UCSD-AML1 (cell line): ENCODE measurements around the gene HPGDS.
"Not testable (repeated sequence)": the region's sequence is repeated elsewhere in the genome, so short reads cannot be mapped to it uniquely, and the experiment has no call there.

Experiments
- DNase-seq: peaks from one replicate; lab custom pipeline; 2025; ENCODE audit not compliant: unreplicated experiment; lab: John Stamatoyannopoulos, UW

The HPGDS gene

GRCh38 chr4:94342694-94343093 is at the start of gene HPGDS:
TSS of gene HPGDS (minus strand) at chr4:94342836. CDS start at chr4:94334629, 8,207 bp downstream.
- no peak for DNase-seq

GRCh38 chr4:94390804-94391410 is 48.3 kb upstream of the HPGDS start:
- no peak for DNase-seq

- no peak for DNase-seq
Observed at GRCh38 chr4:94389595-94390267, 47.1 kb upstream of the HPGDS start.

- DNase-seq = not testable (repeated sequence)
Observed at GRCh38 chr4:94387965-94388364, 45.3 kb upstream of the HPGDS start.

- DNase-seq = not testable (repeated sequence)
Observed at GRCh38 chr4:94385452-94385851, 42.8 kb upstream of the HPGDS start.

- not testable (repeated sequence) for DNase-seq
Observed at GRCh38 chr4:94382891-94383290, 40.3 kb upstream of the HPGDS start.

- no peak for DNase-seq
Observed at GRCh38 chr4:94378047-94378446, 35.4 kb upstream of the HPGDS start.

- no peak for DNase-seq
Observed at GRCh38 chr4:94377294-94377693, 34.7 kb upstream of the HPGDS start.

GRCh38 chr4:94375364-94375763 is 32.7 kb upstream of the HPGDS start:
- DNase-seq = no peak

GRCh38 chr4:94373752-94374151 is 31.1 kb upstream of the HPGDS start:
- no peak for DNase-seq

GRCh38 chr4:94372991-94373390 is 30.4 kb upstream of the HPGDS start:
- DNase-seq = no peak

- no peak for DNase-seq
Observed at GRCh38 chr4:94372228-94372978, 29.8 kb upstream of the HPGDS start.

- DNase-seq = no peak
Observed at GRCh38 chr4:94371290-94371689, 28.7 kb upstream of the HPGDS start.

GRCh38 chr4:94370533-94371254 is 28.1 kb upstream of the HPGDS start:
- no peak for DNase-seq

- DNase-seq = no peak
Observed at GRCh38 chr4:94369046-94369445, 26.4 kb upstream of the HPGDS start.

- DNase-seq = no peak
Observed at GRCh38 chr4:94368459-94368858, 25.8 kb upstream of the HPGDS start.

- no peak for DNase-seq
Observed at GRCh38 chr4:94365304-94365703, 22.7 kb upstream of the HPGDS start.

GRCh38 chr4:94364527-94364926 is 21.9 kb upstream of the HPGDS start:
- DNase-seq = no peak

- DNase-seq = no peak
Observed at GRCh38 chr4:94363136-94363655, 20.6 kb upstream of the HPGDS start.

- DNase-seq = no peak
Observed at GRCh38 chr4:94359838-94360237, 17.2 kb upstream of the HPGDS start.

- DNase-seq = no peak
Observed at GRCh38 chr4:94359221-94359620, 16.6 kb upstream of the HPGDS start.
